Esophagus muscularis mucosa (tissue), 4 donors: ENCODE measurements around the gene HSPA6. TPM values are rescaled to one million over a fixed set of nuclear protein-coding genes. Genes with fewer than 3 reads are reported as not detected.

Source experiments
- DNase-seq: peaks from one replicate; pipeline ENCODE4 v3.0.0-alpha.2; 2017; ENCODE audit errors: extremely low spot score
- H3K27ac ChIP-seq, 4 donors: fragments of 200-600 bp; sonication (generic); replicated peaks in 1 of 4; 1 replicate in 3 of 4; 2 replicates in 1 of 4; pipeline ENCODE4 v1.5.1; 2016 to 2019; ENCODE audit warnings: mild to moderate bottlenecking in 1 of 4
- H3K27me3 ChIP-seq, 4 donors: fragments of 200-600 bp; sonication (generic); one replicate each; pipeline versions ENCODE4 v1.5.1 to v1.6.0; 2016 to 2019
- H3K36me3 ChIP-seq, 4 donors: fragments of 200-600 bp; sonication (generic); one replicate each; pipeline ENCODE4 v1.5.1; 2016 to 2019
- H3K4me1 ChIP-seq, 4 donors: fragments of 200-600 bp; sonication (generic); one replicate each; pipeline ENCODE4 v1.5.1; 2016 to 2019
- H3K4me3 ChIP-seq, 4 donors: fragments of 200-600 bp; sonication (generic); 1 replicate in 2 of 4; 2 replicates in 2 of 4; pipeline ENCODE4 v1.5.1; 2016 to 2019; ENCODE audit warnings: mild to moderate bottlenecking in 4 of 4, moderate library complexity in 1 of 4
- H3K9me3 ChIP-seq, 4 donors: fragments of 200-600 bp; sonication (generic); 1 replicate in 3 of 4; 2 replicates in 1 of 4; pipeline ENCODE4 v1.5.1; 2016 to 2019
- EP300 ChIP-seq: sonication (generic); formaldehyde crosslinking; IDR thresholded peaks from one replicate; pipeline ENCODE4 v1.6.1; 2017; ENCODE audit warnings: antibody characterized with exemption
- POLR2A ChIP-seq: fragments of 450-650 bp; IDR thresholded peaks from one replicate; pipeline ENCODE4 v1.6.1; 2017; ENCODE audit warnings: antibody characterized with exemption, moderate library complexity, mild to moderate bottlenecking, low read depth
- POLR2AphosphoS5 ChIP-seq, 2 donors: sonication (generic); formaldehyde crosslinking; IDR thresholded peaks; one replicate each; pipeline ENCODE4 v1.6.1; 2017; ENCODE audit warnings: antibody characterized with exemption in 2 of 2
- WGBS: methylation state at CpG from one replicate; pipeline ENCODE4 v1.1.5; 2018; 5-methylcytosine and 5-hydroxymethylcytosine counted together
- intact Hi-C: fragments of 100-400 bp; cut with DNase I; formaldehyde crosslinking; loops from one replicate; pipeline ENCODE4 v1.15.1; 2023
- total RNA-seq, 4 donors: library from RNA; depleted of rRNA; stranded (reverse); fragments of >200 nt; gene quantifications; one replicate each; pipeline versions ENCODE4 v1.1.0 to v1.2.1, GENCODE V29; 2016
- TF ChIP-seq, protein P1 (sequence below), 3 experiments: fragments of 200-600 bp in 2 of 3; fragments of 450-650 bp in 1 of 3; sonication (generic) in 2 of 3; IDR thresholded peaks; one replicate each; pipeline ENCODE4 v1.5.1; 2017 to 2019; ENCODE audit warnings: antibody characterized with exemption in 3 of 3, mild to moderate bottlenecking in 2 of 3, moderate library complexity in 1 of 3

HSPA6 gene
- total RNA-seq, 4 donors from 2014 or later: 1.8 to 6.5 (median 3.3) TPM

DNA sequence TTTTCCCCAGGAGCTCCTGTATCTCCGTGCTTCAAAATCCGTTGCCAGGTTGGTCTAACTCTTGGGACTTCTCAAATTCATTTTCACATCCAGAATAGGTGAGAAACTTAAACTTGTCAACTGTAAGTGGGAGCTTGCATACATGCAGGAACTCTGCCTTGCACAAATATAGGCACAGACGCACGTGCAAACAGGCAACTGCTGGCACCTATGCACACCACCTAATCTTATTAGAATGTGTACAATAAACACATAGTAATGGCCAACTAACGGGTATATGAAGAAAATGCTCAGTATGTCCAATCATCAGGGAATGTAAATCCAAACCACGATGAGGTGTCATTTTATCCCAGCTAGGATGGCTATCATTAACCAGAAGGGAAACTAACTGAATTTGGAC is 41.7 kb upstream of the HSPA6 start:
- Histone ChIP-seq H3K4me1 (peaks cover 0 to 7% (median 2%) of the 10 kb centered on the region in 4 donors), H3K36me3 (no peaks in the 10 kb centered on the region), H3K27ac (no peak overlapping the region), H3K4me3 (no peak overlapping the region), H3K9me3 (no peaks in the 10 kb centered on the region), H3K27me3 (peaks cover 0 to 49% (median 0%) of the 10 kb centered on the region in 4 donors)
- WGBS: 74% methylated on average over 6 of the region's 6 CpGs
- intact Hi-C loops: loop anchor here (10.0 kb wide), 1 partner anchor 262 kb away; the partner anchor contains the start of gene DUSP12
- no peak for DNase-seq
- TF ChIP-seq POLR2A (no peak), EP300 (no peak), POLR2AphosphoS5 (IDR thresholded peaks at IDR 0.05) (no peak)
- TF ChIP-seq, protein P1, sequence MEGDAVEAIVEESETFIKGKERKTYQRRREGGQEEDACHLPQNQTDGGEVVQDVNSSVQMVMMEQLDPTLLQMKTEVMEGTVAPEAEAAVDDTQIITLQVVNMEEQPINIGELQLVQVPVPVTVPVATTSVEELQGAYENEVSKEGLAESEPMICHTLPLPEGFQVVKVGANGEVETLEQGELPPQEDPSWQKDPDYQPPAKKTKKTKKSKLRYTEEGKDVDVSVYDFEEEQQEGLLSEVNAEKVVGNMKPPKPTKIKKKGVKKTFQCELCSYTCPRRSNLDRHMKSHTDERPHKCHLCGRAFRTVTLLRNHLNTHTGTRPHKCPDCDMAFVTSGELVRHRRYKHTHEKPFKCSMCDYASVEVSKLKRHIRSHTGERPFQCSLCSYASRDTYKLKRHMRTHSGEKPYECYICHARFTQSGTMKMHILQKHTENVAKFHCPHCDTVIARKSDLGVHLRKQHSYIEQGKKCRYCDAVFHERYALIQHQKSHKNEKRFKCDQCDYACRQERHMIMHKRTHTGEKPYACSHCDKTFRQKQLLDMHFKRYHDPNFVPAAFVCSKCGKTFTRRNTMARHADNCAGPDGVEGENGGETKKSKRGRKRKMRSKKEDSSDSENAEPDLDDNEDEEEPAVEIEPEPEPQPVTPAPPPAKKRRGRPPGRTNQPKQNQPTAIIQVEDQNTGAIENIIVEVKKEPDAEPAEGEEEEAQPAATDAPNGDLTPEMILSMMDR (IDR thresholded peaks at IDR 0.05): no peak

DNA sequence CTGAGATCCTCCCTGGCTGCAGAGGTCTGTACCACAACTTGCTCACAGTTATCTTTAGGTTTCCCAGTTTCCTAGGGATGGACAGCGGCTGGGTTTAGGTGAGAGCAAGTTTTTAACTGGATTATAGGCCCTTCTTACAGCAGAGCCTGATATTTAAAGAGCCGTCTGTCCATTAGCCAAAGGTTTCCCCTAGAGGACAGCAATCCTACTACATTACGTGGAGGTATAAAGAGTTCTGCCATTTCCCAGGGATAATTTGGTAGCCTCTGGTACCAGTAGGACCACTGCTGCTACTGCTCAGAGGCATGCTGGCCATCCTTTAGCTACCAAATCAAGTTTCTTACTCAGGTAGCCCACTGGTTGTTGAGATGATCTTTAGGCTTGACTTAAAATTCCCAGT is 41.0 kb upstream of the HSPA6 start:
- no peak for DNase-seq
- 67% methylated on average over 3 of the region's 3 CpGs for WGBS
- Histone ChIP-seq H3K36me3 (no peaks in the 10 kb centered on the region), H3K9me3 (no peaks in the 10 kb centered on the region), H3K4me3 (no peak overlapping the region), H3K4me1 (peaks cover 0 to 9% (median 3%) of the 10 kb centered on the region in 4 donors), H3K27me3 (peaks cover 0 to 49% (median 0%) of the 10 kb centered on the region in 4 donors), H3K27ac (no peak overlapping the region)
- intact Hi-C loops: loop anchor here (10.0 kb wide), 1 partner anchor 261 kb away; the partner anchor contains the start of gene DUSP12
- TF ChIP-seq EP300 (no peak), POLR2AphosphoS5 (IDR thresholded peaks at IDR 0.05) (no peak), POLR2A (no peak)
- TF ChIP-seq, protein P1 (IDR thresholded peaks at IDR 0.05): no peak

DNA sequence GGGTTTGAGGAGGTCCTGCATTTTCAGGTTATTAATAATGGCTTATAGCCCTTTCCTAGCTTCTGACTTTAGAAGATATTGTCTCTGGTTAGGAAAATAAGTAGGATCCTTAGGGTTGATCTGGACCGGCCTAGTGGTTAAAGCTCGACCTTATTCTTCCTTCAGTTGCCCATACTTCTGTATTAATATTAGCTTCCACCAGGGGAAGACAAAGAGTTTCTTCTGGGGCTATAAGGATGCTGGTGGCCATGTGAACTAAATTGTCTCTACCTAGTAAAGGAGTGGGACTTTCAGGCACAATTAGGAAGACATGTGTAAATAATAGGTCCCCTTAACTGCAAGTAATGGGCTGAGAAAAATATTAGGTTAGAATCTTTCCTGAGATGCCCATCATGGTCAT is 39.7 kb upstream of the HSPA6 start:
- DNase-seq: no peak
- TF ChIP-seq, protein P1 (IDR thresholded peaks at IDR 0.05): peak in 1 of 3 experiments; percentile 13
- TF ChIP-seq EP300: no peak
- 93% methylated on average over 2 of the region's 2 CpGs for WGBS
- Histone ChIP-seq H3K27ac (no peak overlapping the region), H3K27me3 (peaks cover 0 to 49% (median 0%) of the 10 kb centered on the region in 4 donors), H3K36me3 (no peaks in the 10 kb centered on the region), H3K9me3 (no peaks in the 10 kb centered on the region), H3K4me3 (no peak overlapping the region), H3K4me1 (peaks cover 0 to 9% (median 3%) of the 10 kb centered on the region in 4 donors)
- intact Hi-C loops: loop anchor here (10.0 kb wide), 1 partner anchor 260 kb away; the partner anchor contains the start of gene DUSP12

DNA sequence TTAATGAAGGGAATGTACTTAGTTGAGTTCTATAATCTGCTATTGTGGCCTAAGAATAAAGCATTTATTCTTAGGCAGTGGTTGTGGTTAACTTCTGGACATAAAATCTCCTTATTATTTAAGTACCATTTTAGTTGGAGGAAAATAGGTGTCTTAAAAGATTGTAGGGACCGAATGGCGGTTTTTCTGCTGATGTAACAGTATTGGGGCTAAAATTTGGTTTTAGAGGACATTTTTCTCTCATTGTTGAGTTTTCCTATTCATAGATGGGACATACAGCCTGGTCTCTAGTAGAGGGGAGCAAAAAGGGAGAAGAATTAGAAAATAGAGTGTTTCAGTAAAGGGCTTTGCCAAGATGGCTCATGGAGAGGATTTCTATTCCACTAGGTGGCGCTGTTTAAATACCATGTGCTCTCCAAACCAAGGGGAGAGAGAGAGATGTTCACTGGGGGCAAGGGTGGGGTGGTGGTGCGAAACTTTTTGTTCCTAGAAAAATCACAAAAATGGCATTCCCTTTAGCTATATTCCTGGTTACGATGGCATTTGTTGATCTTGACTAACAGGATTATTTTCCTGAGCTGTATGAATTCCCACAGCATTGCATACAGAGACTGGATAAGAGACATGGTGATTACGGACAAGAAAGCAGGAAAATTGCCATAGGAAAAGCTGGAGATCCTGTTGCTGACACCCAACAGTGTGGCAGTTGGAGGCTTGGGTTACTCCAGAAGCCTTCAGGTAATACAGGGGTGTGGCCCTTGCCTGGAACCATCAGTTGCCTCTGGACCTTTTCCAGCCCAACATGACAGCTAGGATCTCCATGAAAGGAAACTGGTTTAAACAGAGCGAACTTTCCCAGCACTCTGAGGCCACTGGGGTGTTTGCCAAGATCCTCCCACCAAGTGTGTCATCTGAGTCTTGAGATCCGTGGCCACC is 37.3 kb upstream of the HSPA6 start:
- peaks cover 0 to 9% (median 3%) of the 10 kb centered on the region in 4 donors for H3K4me1 ChIP-seq
- DNase-seq: no peak
- 40% methylated on average over 8 of the region's 8 CpGs for WGBS
- no peaks in the 10 kb centered on the region for H3K36me3 ChIP-seq
- intact Hi-C loops: loop anchor here (10.0 kb wide), 1 partner anchor 258 kb away; the partner anchor contains the start of gene DUSP12
- no peak for TF ChIP-seq EP300
- TF ChIP-seq POLR2A: no peak
- TF ChIP-seq, protein P1 (IDR thresholded peaks at IDR 0.05): peak; percentile 62 to 80 (median 75)
- H3K27me3 ChIP-seq: peaks cover 0 to 44% (median 0%) of the 10 kb centered on the region in 4 donors
- H3K9me3 ChIP-seq: no peaks in the 10 kb centered on the region
- H3K4me3 ChIP-seq: peak overlapping the region in 3 of 4 donors; percentile 25 to 29 (median 28)
- H3K27ac ChIP-seq: no peak overlapping the region
